ENCODE data around the gene MAPKAPK2. TPM values are rescaled to one million over a fixed set of nuclear protein-coding genes. Genes with fewer than 3 reads are reported as not detected.

The MAPKAPK2 gene
- total RNA-seq, 1 experiment from 2014 or later, result 54.9 TPM

DNA sequence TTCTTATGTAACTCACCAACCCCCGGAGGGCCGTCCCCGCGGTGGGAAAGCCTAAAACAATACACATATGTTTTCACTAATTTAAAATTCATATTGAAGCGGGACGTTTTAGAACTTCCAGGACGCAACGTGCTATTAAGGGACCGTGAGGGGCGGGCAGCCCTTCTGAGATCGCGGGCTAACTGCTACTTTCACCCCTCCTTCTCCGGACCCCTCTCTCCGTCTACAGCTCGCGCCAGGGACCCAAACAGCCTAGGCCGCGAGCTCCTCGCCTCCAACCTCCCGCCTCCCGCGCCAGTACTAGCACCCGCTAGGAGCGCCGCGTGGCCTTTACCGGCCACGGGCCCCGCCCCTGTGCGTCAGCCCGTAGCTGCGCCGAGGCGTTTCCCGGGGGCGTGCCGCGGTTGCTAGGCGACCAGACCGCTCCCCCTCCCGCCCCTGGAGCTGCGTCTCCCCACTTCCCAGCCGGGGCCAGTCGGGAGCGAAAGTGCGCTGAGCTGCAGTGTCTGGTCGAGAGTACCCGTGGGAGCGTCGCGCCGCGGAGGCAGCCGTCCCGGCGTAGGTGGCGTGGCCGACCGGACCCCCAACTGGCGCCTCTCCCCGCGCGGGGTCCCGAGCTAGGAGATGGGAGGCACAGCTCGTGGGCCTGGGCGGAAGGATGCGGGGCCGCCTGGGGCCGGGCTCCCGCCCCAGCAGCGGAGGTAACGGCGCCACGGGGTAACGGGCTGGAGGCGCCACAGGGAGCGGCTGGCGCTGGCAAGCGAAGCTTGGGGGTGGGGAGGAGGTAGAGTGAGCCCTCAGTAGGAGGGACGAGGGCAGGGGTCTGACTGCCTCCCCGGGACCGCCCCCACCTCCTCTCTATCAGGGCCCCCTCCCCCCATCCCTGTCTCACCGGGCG lies 49.4 kb upstream of the MAPKAPK2 start, which contains the start of gene DYRK3 (continued):
- TF ChIP-seq, protein P1, sequence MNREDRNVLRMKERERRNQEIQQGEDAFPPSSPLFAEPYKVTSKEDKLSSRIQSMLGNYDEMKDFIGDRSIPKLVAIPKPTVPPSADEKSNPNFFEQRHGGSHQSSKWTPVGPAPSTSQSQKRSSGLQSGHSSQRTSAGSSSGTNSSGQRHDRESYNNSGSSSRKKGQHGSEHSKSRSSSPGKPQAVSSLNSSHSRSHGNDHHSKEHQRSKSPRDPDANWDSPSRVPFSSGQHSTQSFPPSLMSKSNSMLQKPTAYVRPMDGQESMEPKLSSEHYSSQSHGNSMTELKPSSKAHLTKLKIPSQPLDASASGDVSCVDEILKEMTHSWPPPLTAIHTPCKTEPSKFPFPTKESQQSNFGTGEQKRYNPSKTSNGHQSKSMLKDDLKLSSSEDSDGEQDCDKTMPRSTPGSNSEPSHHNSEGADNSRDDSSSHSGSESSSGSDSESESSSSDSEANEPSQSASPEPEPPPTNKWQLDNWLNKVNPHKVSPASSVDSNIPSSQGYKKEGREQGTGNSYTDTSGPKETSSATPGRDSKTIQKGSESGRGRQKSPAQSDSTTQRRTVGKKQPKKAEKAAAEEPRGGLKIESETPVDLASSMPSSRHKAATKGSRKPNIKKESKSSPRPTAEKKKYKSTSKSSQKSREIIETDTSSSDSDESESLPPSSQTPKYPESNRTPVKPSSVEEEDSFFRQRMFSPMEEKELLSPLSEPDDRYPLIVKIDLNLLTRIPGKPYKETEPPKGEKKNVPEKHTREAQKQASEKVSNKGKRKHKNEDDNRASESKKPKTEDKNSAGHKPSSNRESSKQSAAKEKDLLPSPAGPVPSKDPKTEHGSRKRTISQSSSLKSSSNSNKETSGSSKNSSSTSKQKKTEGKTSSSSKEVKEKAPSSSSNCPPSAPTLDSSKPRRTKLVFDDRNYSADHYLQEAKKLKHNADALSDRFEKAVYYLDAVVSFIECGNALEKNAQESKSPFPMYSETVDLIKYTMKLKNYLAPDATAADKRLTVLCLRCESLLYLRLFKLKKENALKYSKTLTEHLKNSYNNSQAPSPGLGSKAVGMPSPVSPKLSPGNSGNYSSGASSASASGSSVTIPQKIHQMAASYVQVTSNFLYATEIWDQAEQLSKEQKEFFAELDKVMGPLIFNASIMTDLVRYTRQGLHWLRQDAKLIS (CRISPR knock-in tag; IDR thresholded peaks at IDR 0.05; ENCODE audit: borderline replicate concordance), result no peak
- no peak for TF ChIP-seq RELA (CRISPR knock-in tag; IDR thresholded peaks at IDR 0.05; ENCODE audit: borderline replicate concordance)
- TF ChIP-seq ZNF416 (CRISPR knock-in tag; IDR thresholded peaks at IDR 0.05), result no peak
- TF ChIP-seq SOX15 (CRISPR knock-in tag; IDR thresholded peaks at IDR 0.05), result no peak
- TF ChIP-seq, protein P2, sequence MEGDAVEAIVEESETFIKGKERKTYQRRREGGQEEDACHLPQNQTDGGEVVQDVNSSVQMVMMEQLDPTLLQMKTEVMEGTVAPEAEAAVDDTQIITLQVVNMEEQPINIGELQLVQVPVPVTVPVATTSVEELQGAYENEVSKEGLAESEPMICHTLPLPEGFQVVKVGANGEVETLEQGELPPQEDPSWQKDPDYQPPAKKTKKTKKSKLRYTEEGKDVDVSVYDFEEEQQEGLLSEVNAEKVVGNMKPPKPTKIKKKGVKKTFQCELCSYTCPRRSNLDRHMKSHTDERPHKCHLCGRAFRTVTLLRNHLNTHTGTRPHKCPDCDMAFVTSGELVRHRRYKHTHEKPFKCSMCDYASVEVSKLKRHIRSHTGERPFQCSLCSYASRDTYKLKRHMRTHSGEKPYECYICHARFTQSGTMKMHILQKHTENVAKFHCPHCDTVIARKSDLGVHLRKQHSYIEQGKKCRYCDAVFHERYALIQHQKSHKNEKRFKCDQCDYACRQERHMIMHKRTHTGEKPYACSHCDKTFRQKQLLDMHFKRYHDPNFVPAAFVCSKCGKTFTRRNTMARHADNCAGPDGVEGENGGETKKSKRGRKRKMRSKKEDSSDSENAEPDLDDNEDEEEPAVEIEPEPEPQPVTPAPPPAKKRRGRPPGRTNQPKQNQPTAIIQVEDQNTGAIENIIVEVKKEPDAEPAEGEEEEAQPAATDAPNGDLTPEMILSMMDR (IDR thresholded peaks at IDR 0.05), result no peak
- no peak for TF ChIP-seq ZNF671 (CRISPR knock-in tag; IDR thresholded peaks at IDR 0.05)
- TF ChIP-seq, protein P3, sequence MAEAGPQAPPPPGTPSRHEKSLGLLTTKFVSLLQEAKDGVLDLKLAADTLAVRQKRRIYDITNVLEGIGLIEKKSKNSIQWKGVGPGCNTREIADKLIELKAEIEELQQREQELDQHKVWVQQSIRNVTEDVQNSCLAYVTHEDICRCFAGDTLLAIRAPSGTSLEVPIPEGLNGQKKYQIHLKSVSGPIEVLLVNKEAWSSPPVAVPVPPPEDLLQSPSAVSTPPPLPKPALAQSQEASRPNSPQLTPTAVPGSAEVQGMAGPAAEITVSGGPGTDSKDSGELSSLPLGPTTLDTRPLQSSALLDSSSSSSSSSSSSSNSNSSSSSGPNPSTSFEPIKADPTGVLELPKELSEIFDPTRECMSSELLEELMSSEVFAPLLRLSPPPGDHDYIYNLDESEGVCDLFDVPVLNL (CRISPR knock-in tag; IDR thresholded peaks at IDR 0.05; ENCODE audit: borderline replicate concordance, low read depth), result no peak
- TF ChIP-seq, protein P4, sequence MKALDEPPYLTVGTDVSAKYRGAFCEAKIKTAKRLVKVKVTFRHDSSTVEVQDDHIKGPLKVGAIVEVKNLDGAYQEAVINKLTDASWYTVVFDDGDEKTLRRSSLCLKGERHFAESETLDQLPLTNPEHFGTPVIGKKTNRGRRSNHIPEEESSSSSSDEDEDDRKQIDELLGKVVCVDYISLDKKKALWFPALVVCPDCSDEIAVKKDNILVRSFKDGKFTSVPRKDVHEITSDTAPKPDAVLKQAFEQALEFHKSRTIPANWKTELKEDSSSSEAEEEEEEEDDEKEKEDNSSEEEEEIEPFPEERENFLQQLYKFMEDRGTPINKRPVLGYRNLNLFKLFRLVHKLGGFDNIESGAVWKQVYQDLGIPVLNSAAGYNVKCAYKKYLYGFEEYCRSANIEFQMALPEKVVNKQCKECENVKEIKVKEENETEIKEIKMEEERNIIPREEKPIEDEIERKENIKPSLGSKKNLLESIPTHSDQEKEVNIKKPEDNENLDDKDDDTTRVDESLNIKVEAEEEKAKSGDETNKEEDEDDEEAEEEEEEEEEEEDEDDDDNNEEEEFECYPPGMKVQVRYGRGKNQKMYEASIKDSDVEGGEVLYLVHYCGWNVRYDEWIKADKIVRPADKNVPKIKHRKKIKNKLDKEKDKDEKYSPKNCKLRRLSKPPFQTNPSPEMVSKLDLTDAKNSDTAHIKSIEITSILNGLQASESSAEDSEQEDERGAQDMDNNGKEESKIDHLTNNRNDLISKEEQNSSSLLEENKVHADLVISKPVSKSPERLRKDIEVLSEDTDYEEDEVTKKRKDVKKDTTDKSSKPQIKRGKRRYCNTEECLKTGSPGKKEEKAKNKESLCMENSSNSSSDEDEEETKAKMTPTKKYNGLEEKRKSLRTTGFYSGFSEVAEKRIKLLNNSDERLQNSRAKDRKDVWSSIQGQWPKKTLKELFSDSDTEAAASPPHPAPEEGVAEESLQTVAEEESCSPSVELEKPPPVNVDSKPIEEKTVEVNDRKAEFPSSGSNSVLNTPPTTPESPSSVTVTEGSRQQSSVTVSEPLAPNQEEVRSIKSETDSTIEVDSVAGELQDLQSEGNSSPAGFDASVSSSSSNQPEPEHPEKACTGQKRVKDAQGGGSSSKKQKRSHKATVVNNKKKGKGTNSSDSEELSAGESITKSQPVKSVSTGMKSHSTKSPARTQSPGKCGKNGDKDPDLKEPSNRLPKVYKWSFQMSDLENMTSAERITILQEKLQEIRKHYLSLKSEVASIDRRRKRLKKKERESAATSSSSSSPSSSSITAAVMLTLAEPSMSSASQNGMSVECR (CRISPR knock-in tag; IDR thresholded peaks at IDR 0.05; ENCODE audit: borderline replicate concordance), result peak; percentile 45; the same call in 1 of the 2 replicates
- TF ChIP-seq ZNF317 (CRISPR knock-in tag; IDR thresholded peaks at IDR 0.05; ENCODE audit: borderline replicate concordance, low read depth), result no peak
- TF ChIP-seq, protein P5, sequence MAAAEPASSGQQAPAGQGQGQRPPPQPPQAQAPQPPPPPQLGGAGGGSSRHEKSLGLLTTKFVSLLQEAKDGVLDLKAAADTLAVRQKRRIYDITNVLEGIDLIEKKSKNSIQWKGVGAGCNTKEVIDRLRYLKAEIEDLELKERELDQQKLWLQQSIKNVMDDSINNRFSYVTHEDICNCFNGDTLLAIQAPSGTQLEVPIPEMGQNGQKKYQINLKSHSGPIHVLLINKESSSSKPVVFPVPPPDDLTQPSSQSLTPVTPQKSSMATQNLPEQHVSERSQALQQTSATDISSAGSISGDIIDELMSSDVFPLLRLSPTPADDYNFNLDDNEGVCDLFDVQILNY (CRISPR knock-in tag; IDR thresholded peaks at IDR 0.05), result peak; percentile 94
- TF ChIP-seq, protein P6, sequence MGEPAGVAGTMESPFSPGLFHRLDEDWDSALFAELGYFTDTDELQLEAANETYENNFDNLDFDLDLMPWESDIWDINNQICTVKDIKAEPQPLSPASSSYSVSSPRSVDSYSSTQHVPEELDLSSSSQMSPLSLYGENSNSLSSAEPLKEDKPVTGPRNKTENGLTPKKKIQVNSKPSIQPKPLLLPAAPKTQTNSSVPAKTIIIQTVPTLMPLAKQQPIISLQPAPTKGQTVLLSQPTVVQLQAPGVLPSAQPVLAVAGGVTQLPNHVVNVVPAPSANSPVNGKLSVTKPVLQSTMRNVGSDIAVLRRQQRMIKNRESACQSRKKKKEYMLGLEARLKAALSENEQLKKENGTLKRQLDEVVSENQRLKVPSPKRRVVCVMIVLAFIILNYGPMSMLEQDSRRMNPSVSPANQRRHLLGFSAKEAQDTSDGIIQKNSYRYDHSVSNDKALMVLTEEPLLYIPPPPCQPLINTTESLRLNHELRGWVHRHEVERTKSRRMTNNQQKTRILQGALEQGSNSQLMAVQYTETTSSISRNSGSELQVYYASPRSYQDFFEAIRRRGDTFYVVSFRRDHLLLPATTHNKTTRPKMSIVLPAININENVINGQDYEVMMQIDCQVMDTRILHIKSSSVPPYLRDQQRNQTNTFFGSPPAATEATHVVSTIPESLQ (CRISPR knock-in tag; IDR thresholded peaks at IDR 0.05), result 0 out of 2 replicates have a peak, but pooled peaks have one; percentile 73
- TF ChIP-seq ZBTB21 (CRISPR knock-in tag; IDR thresholded peaks at IDR 0.05; ENCODE audit: borderline replicate concordance), result no peak
- no peak for TF ChIP-seq PRRX2 (CRISPR knock-in tag; IDR thresholded peaks at IDR 0.05)
- no peak for TF ChIP-seq KAT7 (CRISPR knock-in tag; IDR thresholded peaks at IDR 0.05; ENCODE audit: borderline replicate concordance)
- no peak for TF ChIP-seq SMAD4 (CRISPR knock-in tag; IDR thresholded peaks at IDR 0.05)
- TF ChIP-seq ESRRA (CRISPR knock-in tag; IDR thresholded peaks at IDR 0.05; ENCODE audit: borderline replicate concordance), result no peak
- no peak for TF ChIP-seq ZNF263 (CRISPR knock-in tag; IDR thresholded peaks at IDR 0.05; ENCODE audit: low read depth)
- TF ChIP-seq, protein P7, sequence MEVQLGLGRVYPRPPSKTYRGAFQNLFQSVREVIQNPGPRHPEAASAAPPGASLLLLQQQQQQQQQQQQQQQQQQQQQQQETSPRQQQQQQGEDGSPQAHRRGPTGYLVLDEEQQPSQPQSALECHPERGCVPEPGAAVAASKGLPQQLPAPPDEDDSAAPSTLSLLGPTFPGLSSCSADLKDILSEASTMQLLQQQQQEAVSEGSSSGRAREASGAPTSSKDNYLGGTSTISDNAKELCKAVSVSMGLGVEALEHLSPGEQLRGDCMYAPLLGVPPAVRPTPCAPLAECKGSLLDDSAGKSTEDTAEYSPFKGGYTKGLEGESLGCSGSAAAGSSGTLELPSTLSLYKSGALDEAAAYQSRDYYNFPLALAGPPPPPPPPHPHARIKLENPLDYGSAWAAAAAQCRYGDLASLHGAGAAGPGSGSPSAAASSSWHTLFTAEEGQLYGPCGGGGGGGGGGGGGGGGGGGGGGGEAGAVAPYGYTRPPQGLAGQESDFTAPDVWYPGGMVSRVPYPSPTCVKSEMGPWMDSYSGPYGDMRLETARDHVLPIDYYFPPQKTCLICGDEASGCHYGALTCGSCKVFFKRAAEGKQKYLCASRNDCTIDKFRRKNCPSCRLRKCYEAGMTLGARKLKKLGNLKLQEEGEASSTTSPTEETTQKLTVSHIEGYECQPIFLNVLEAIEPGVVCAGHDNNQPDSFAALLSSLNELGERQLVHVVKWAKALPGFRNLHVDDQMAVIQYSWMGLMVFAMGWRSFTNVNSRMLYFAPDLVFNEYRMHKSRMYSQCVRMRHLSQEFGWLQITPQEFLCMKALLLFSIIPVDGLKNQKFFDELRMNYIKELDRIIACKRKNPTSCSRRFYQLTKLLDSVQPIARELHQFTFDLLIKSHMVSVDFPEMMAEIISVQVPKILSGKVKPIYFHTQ (CRISPR knock-in tag; IDR thresholded peaks at IDR 0.05), result no peak
- TF ChIP-seq ELF4 (CRISPR knock-in tag; IDR thresholded peaks at IDR 0.05; ENCODE audit: low read depth), result no peak
- no peak for TF ChIP-seq ZNF219 (CRISPR knock-in tag; IDR thresholded peaks at IDR 0.05; ENCODE audit: borderline replicate concordance)
